ENCODE results near the gene ACYP2.
"Not testable (repeated sequence)": the region's sequence is repeated elsewhere in the genome, so short reads cannot be mapped to it uniquely, and the experiment has no call there.

Gene ACYP2

DNA sequence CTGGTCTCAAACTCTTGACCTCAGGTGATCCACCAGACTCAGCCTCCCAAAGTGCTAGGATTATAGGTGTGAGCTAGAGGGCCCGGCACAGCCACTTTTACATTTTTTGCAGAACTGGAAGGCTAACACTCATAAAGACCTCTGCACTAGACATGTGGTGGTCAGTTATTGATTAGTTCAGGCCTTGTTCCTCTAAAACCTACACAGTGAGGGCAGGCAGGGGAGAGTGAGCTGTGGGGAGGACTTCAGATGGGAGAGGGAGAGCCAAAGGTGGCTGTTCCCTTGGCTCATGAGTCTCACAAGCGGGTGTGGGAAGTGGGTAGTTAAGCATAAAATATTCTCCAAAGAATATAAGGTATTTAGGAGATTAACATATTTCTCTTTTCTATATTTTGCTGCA, 29.3 kb upstream of the ACYP2 start:
- Mint-ChIP-seq H3K4me1 (peaks cover 2% of the 10 kb centered on the region), H3K27ac (no peak overlapping the region), H3K4me3 (no peak overlapping the region), H3K27me3 (no peaks in the 10 kb centered on the region), H3K9me3 (no peaks in the 10 kb centered on the region), H3K36me3 (no peaks in the 10 kb centered on the region)
- no peak for DNase-seq
- CTCF ChIA-PET: no interaction called here

DNA sequence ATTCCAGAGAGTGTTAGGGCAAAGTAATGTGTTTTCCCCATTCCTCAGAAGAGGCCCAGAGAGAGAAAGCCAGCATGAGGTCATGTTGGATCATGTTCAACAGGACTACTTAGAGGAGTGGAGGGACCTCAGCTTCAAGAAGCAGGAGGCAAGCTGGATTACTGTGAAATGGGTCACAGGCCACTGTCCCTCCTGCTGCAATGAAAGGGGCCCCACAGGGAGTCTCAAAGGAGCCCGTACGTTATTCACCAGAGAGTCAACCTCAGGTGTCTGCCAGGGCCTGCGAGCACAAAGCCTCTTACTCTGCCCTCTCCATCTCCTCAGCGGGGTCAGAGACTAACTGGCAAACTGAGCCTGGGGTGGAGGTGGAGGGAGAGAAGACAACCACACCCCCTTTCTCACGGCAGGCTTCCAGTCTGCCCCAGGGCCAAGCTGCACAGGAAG, 27.2 kb upstream of the ACYP2 start:
- no peak overlapping the region for H3K27ac Mint-ChIP-seq
- no peak overlapping the region for H3K4me3 Mint-ChIP-seq
- no peaks in the 10 kb centered on the region for H3K9me3 Mint-ChIP-seq
- H3K27me3 Mint-ChIP-seq: no peaks in the 10 kb centered on the region
- H3K4me1 Mint-ChIP-seq: peaks cover 15% of the 10 kb centered on the region
- CTCF ChIA-PET: no interaction called here
- no peak for DNase-seq
- H3K36me3 Mint-ChIP-seq: no peaks in the 10 kb centered on the region

DNA sequence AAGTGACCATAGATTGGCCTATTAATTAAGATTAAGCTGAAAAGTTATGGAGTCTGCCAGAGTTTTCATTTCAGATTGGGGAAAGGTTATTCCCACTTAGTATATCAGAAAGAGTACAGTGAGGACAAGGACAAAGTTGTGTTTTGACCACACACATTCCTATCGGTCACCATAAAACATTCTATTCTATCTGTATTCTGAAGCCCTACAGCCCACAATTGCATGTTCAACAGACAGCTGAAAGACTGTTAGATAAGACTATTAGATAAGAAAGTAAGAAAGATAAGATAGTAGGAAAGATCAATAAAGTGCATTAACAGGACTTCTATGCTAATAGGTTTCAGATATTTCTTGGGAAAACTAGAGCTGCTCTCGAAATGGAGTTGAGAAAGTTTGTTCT, 26.7 kb upstream of the ACYP2 start:
- DNase-seq: no peak
- no peaks in the 10 kb centered on the region for H3K9me3 Mint-ChIP-seq
- no peak overlapping the region for H3K4me3 Mint-ChIP-seq
- no peaks in the 10 kb centered on the region for H3K36me3 Mint-ChIP-seq
- H3K4me1 Mint-ChIP-seq: peaks cover 20% of the 10 kb centered on the region
- no peak overlapping the region for H3K27ac Mint-ChIP-seq
- no peaks in the 10 kb centered on the region for H3K27me3 Mint-ChIP-seq
- CTCF ChIA-PET: interaction anchor here (0.7 kb wide), 1 partner anchor 76 kb away, joined by 3 read pairs; no protein-coding TSS in a partner anchor

DNA sequence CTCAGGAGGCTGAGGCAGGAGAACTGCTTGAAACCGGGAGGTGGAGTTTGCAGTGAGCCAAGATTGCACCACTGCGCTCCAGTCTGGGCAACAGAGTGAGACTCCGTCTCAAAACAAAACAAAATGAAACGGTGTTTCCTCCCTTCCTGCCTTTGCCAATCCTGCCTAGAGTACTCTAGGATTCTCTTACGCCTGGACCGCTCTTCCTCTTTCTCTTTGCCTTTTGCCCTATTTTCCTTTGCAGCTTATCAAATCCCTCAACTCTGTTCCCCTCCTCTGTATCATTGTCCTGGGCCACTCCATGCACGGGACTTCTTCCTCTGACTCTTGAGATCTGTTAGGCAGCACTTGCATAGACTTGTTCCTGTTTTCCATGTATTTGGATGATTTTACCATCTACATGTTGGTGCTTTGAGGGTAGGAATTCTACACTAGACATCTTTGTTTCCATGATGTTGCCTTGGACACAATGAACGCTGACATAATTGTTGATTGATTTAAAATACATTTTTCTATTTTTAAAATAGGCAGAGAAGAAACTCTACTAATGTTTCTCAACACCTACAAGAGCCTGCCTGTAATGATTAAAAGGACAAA, 24.8 kb upstream of the ACYP2 start:
- no peak for DNase-seq
- peaks cover 23% of the 10 kb centered on the region for H3K4me1 Mint-ChIP-seq
- H3K9me3 Mint-ChIP-seq: no peaks in the 10 kb centered on the region
- no peaks in the 10 kb centered on the region for H3K27me3 Mint-ChIP-seq
- no peak overlapping the region for H3K4me3 Mint-ChIP-seq
- H3K36me3 Mint-ChIP-seq: no peaks in the 10 kb centered on the region
- H3K27ac Mint-ChIP-seq: no peak overlapping the region
- CTCF ChIA-PET: no interaction called here

DNA sequence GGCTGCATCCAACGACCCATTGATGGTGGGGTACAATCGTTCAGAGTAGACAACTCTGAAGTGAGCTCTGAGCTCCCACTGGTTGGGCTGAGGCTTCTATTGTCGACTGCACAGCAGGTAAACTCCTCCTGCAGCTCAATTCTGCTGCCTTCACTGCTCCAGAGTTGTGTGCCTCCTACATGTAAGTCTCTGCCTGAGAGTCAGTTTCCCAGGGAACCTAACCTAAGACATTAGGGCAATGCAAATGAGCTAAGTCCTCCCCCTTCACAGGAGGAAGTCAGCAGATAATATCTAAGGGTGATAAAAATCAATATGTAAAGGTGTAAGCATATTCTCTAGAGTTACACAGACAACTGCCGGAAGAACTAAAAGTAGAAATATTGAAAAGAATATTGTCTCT, 22.5 kb upstream of the ACYP2 start:
- Mint-ChIP-seq H3K9me3 (no peaks in the 10 kb centered on the region), H3K4me1 (peaks cover 23% of the 10 kb centered on the region), H3K27ac (peak overlapping the region; percentile 60), H3K4me3 (no peak overlapping the region), H3K27me3 (peaks cover 3% of the 10 kb centered on the region), H3K36me3 (no peaks in the 10 kb centered on the region)
- CTCF ChIA-PET: no interaction called here
- no peak for DNase-seq

DNA sequence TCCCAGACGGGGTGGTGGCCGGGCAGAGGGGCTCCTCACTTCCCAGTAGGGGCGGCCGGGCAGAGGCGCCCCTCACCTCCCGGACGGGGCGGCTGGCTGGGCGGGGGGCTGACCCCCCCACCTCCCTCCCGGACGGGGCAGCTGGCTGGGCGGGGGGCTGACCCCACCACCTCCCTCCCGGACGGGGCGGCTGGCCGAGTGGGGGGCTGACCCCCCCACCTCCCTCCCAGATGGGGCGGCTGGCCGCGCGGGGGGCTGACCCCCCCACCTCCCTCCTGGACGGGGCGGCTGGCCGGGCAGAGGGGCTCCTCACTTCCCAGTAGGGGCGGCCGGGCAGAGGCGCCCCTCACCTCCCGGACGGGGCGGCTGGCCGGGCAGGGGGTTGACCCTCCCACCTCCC, 20.0 kb upstream of the ACYP2 start:
- H3K4me3 Mint-ChIP-seq, H3K36me3 Mint-ChIP-seq, DNase-seq, H3K27me3 Mint-ChIP-seq, H3K27ac Mint-ChIP-seq, H3K9me3 Mint-ChIP-seq, CTCF ChIA-PET: not testable (repeated sequence)
- peaks cover 23% of the 10 kb centered on the region for H3K4me1 Mint-ChIP-seq

DNA sequence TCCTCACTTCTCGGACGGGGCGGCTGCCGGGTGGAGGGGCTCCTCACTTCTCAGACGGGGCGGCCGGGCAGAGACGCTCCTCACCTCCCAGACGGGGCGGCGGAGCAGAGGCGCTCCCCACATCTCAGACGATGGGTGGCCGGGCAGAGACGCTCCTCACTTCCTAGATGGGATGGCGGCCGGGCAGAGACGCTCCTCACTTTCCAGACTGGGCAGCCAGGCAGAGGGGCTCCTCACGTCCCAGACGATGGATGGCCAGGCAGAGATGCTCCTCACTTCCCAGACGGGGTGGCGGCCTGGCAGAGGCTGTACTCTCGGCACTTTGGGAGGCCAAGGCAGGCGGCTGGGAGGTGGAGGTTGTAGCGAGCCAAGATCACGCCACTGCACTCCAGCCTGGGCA, 19.3 kb upstream of the ACYP2 start:
- H3K4me3 Mint-ChIP-seq, H3K36me3 Mint-ChIP-seq, H3K27ac Mint-ChIP-seq, DNase-seq, H3K9me3 Mint-ChIP-seq, CTCF ChIA-PET, H3K27me3 Mint-ChIP-seq: not testable (repeated sequence)
- peaks cover 23% of the 10 kb centered on the region for H3K4me1 Mint-ChIP-seq

DNA sequence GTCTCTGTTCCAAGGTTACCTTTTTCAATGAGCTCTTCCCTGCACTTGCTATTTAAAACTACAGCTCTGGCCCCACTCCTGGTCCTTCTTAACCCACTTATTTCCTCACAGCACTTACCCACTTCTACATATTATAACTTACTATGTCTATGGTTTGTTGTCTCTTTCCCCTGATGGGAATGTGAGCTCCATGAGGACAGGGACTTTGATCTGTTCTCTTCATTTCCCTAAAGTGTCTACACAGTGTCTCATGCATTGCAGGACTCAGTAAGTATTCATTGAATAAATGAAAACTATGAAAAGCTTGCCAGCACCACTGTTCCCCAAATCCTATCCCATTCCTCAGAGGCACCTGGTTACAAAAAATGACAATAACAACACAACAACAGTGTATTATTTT, 18.3 kb upstream of the ACYP2 start:
- no peaks in the 10 kb centered on the region for H3K36me3 Mint-ChIP-seq
- no peak overlapping the region for H3K4me3 Mint-ChIP-seq
- peaks cover 19% of the 10 kb centered on the region for H3K4me1 Mint-ChIP-seq
- CTCF ChIA-PET: interaction anchor here (2.2 kb wide), 1 partner anchor 10 kb away, joined by 13 read pairs; no protein-coding TSS in a partner anchor
- no peak for DNase-seq
- H3K9me3 Mint-ChIP-seq: no peaks in the 10 kb centered on the region
- no peak overlapping the region for H3K27ac Mint-ChIP-seq
- peaks cover 8% of the 10 kb centered on the region for H3K27me3 Mint-ChIP-seq

DNA sequence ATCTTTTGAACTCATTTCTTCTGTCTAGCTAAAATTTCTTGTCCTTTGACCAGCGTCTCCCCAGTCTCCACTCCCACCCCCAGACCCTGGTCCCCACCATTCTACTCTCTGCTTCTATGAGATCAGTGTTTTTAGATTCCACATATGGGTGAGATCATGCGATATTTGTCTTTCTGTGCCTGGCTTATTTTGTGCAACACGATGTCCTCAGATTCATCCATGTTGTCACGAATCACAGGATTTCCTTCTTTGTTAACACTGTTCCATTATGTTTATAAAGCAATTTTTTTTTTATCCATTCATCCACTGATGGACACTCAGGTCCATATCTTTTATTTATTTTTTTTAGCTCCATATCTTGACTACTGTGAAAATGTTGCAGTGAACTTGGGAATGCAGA, 16.0 kb upstream of the ACYP2 start:
- Mint-ChIP-seq H3K4me1 (peaks cover 6% of the 10 kb centered on the region), H3K36me3 (no peaks in the 10 kb centered on the region), H3K9me3 (no peaks in the 10 kb centered on the region), H3K27me3 (peaks cover 8% of the 10 kb centered on the region), H3K4me3 (no peak overlapping the region), H3K27ac (no peak overlapping the region)
- no peak for DNase-seq
- CTCF ChIA-PET: no interaction called here

DNA sequence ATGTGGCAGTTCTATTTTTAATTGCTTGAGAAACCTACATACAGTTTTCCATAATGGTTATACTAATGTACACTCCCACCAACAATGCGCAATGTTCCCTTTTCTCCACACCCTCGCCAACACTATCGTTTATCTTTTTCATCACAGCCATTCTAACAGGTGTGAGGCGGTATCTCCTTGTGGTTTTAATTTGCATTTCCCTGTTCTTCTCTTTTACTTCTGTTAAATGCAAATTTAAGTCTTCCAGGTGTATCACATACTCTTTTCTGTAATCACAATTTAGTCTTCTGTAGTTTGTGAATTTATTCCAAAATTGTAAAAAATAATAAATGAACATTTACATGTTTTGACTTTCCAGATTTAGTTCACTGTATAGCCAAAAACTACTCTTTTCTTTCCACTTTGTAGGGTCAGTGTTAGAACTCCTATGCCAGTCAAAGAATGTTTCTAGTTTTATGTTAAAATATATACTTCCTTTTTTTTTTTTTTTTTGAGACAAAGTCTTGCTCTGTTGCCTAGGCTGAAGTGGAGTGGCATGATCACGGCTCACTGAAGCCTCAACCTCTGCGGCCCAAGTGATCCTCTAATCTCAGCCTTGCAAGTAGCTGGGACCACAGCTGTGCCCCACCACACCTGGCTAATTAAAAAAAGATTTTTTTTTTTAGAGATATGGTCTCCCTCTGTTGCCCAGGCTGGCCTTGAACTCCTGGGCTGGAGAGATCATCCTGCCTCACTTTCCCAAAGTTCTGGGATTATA, 15.4 kb upstream of the ACYP2 start:
- Mint-ChIP-seq H3K36me3 (no peaks in the 10 kb centered on the region), H3K27ac (no peak overlapping the region), H3K27me3 (peaks cover 8% of the 10 kb centered on the region), H3K4me1 (peaks cover 6% of the 10 kb centered on the region), H3K9me3 (no peaks in the 10 kb centered on the region), H3K4me3 (no peak overlapping the region)
- no peak for DNase-seq
- CTCF ChIA-PET: no interaction called here

DNA sequence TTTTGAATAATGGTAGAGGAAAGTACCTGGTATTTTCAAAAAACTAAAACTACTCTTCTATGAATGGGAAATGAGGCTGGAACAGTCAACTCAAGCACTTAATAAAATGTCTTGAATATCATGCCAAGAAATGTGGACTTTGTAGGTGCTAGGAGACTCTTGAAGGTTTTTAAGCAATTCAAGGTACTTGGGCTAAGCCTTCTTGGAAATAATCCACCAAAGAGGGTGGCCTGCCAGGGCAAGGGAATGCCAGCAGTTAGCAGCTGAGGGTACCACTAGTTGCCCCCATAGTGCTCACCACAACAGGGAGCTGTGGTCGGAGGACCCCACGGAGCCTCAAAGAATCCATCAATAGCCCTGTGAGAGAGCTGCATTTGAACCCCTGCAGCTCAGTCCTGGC, 14.6 kb upstream of the ACYP2 start:
- Mint-ChIP-seq H3K27ac (no peak overlapping the region), H3K9me3 (no peaks in the 10 kb centered on the region), H3K4me3 (no peak overlapping the region), H3K36me3 (no peaks in the 10 kb centered on the region), H3K4me1 (peaks cover 6% of the 10 kb centered on the region), H3K27me3 (peaks cover 12% of the 10 kb centered on the region)
- CTCF ChIA-PET: interaction anchor here (1.1 kb wide), 1 partner anchor 1068 kb away, joined by 3 read pairs; no protein-coding TSS in a partner anchor
- no peak for DNase-seq

DNA sequence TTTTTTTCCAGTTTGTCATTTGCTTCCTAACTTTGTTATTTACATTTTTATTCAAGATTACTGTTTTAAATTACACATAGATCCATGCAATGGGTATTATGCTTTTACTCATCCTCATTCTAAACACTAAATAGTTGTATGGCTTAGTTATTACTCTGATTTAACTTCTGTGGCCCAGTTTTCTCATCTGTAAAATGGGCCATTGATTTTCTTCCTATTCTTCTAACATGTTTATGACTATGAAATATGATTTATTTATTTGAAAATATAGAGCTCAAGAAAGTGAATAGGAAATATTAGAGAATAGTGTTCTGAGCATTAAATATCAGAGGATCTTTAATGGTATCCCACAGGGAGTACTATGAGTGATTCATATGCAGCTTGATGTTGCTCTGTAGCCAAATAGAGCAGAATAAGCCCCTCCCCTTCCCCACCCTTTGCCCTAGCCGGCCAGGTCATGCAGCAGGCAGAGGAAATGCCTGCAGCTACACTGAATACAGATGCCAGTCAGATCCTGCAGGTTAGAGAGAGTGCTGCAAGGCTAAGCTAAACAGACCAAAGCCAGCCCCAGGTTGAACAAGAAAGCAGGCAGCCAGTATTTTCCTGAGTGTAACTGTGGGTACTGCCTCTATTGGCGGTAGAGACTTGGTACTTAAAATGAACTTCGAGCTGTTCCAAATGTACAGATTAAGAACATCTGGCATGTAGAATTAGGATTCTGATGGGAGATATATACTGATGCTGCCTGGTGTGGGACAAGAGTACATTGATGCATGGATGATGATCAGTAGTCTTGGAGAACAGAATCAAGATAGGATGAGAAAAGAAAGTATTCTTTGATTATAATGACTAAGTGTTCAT, 11.7 kb upstream of the ACYP2 start:
- H3K4me1 Mint-ChIP-seq: peaks cover 9% of the 10 kb centered on the region

DNA sequence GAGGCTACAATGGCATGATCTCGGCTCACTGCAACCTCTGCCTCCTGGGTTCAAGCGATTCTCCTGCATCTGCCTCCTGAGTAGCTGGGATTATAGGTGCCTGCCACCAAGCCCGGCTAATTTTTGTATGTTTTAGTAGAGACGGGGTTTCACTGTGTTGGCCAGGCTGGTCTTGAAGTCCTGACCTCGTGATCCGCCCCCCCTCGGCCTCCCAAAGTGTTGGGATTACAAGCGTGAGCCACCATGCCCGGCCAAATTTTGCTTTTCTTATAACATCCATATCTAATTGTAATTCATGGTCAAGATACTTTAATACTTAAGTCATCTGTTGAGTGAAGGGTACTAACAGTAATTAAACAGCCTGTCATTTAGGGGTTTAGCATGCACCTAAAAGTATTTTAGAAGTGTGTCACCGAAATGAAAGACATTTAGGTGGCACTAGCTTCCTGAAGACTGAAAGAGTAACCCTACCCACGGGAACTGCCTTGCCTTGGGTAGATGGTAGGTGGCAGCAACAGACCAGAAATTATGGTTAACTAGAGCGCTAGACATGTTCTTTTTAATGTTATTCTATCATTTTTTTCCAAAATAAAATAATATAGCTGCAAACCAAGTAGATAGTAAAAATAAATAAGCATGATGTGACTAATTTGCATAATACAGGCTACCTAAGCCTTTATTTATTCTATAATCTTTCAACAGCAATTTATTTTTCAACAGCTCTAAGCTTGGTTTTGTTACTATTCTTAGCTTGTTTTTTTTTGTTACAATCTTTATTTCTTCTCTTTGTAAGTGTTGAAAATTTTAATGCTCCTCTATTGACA, 8.6 kb upstream of the ACYP2 start:
- H3K27ac Mint-ChIP-seq: no peak overlapping the region
- no peak overlapping the region for H3K4me3 Mint-ChIP-seq
- CTCF ChIA-PET: interaction anchor here (0.6 to 2.5 kb wide), 25 partner anchors 9 to 1064 kb away, joined by 3 to 26 read pairs (median 4); partner anchors contain the start of gene ACYP2
- H3K36me3 Mint-ChIP-seq: no peaks in the 10 kb centered on the region
- peaks cover 9% of the 10 kb centered on the region for H3K4me1 Mint-ChIP-seq
- DNase-seq: peak; percentile 56
- H3K27me3 Mint-ChIP-seq: peaks cover 17% of the 10 kb centered on the region
- no peaks in the 10 kb centered on the region for H3K9me3 Mint-ChIP-seq

More for the DNA sequence above, 11.7 kb upstream of the ACYP2 start:
- H3K9me3 Mint-ChIP-seq: no peaks in the 10 kb centered on the region
- H3K27me3 Mint-ChIP-seq: peaks cover 12% of the 10 kb centered on the region
- H3K36me3 Mint-ChIP-seq: no peaks in the 10 kb centered on the region
- H3K27ac Mint-ChIP-seq: no peak overlapping the region
- CTCF ChIA-PET: interaction anchor here (1.4 to 1.6 kb wide), 2 partner anchors 601 to 606 kb away, joined by 3 to 5 read pairs; no protein-coding TSS in a partner anchor
- DNase-seq: peak; percentile 54
- no peak overlapping the region for H3K4me3 Mint-ChIP-seq

DNA sequence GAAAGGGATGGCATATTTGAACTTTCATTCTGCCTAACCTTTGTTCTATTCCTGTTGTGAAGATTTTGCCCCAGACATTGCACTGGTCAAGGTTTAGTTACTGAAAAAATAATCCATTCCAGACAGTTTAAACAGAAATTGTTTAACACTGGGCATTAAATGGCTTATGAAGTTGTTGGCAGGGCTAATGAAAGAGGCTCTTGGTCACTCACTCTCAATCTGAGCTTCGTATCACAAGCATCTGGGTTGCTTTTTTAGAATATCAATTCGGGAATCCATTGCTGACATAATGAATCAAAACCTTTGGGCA, 8.0 kb upstream of the ACYP2 start:
- DNase-seq: no peak
- CTCF ChIA-PET: interaction anchor here (0.6 to 2.5 kb wide), 22 partner anchors 8 to 946 kb away, joined by 3 to 26 read pairs (median 4); partner anchors contain the start of gene ACYP2
- H3K9me3 Mint-ChIP-seq: no peaks in the 10 kb centered on the region
- peaks cover 9% of the 10 kb centered on the region for H3K4me1 Mint-ChIP-seq
- H3K27ac Mint-ChIP-seq: no peak overlapping the region
- no peaks in the 10 kb centered on the region for H3K36me3 Mint-ChIP-seq
- no peak overlapping the region for H3K4me3 Mint-ChIP-seq
- H3K27me3 Mint-ChIP-seq: peaks cover 17% of the 10 kb centered on the region

Measured in activated naive CD4-positive, alpha-beta T cell treated with anti-CD3 and anti-CD28 coated beads, Interleukin-2, amount 10 ng/mL, durations not matched to agents 7 days and 5 days (primary cell).